Loucy (cell line): ENCODE data around the gene GNPTG.

Experiments used
- CTCF ChIP-seq: fragments of 200-600 bp; sonication (generic); conservative IDR thresholded peaks from 2 replicates; pipeline ENCODE4 v1.5.1; 2014; ENCODE audit warnings: mild to moderate bottlenecking, antibody characterized with exemption, low read length
- EZH2phosphoT487 ChIP-seq: fragments of 200-600 bp; IDR thresholded peaks from 2 replicates; pipeline ENCODE4 v1.6.1; 2018; ENCODE audit warnings: antibody characterized with exemption, mild to moderate bottlenecking, moderate library complexity, borderline replicate concordance

- TF ChIP-seq CTCF (no peak), EZH2phosphoT487 (no peak)
Measured at GRCh38 chr16:1407753-1408152, 56.0 kb downstream of the GNPTG start.
